Right lobe of liver (tissue), 6 donors: ENCODE measurements around the gene NEURL4. TPM values are rescaled to one million over a fixed set of nuclear protein-coding genes. Genes with fewer than 3 reads are reported as not detected.

Experiments used
- ATAC-seq, 4 donors: fragments of 200-7000 bp; cut with Tn5 transposase; one replicate each; pipeline ENCODE4 v1.9.1; 2020; ENCODE audit warnings: mild to moderate bottlenecking in 4 of 4, moderate library complexity in 4 of 4
- DNase-seq, 3 donors: peaks; one replicate each; pipeline ENCODE4 v3.0.0-alpha.2; 2020
- H3K27ac ChIP-seq, 3 donors: fragments of 200-600 bp; one replicate each; pipeline ENCODE4 v1.8.0; 2022
- H3K27me3 ChIP-seq, 2 donors: fragments of 200-600 bp; one replicate each; pipeline ENCODE4 v1.8.0; 2022
- H3K36me3 ChIP-seq, 4 donors: fragments of 200-600 bp; sonication (generic) in 1 of 4; one replicate each; pipeline versions ENCODE4 v1.5.1 to v1.8.0; 2017 to 2022; ENCODE audit warnings: control low read depth in 1 of 4
- H3K4me1 ChIP-seq, 4 donors: fragments of 200-600 bp; sonication (generic) in 1 of 4; one replicate each; pipeline versions ENCODE4 v1.5.1 to v1.8.0; 2017 to 2022; ENCODE audit warnings: control low read depth in 1 of 4
- H3K4me3 ChIP-seq, 3 donors: fragments of 200-600 bp; one replicate each; pipeline ENCODE4 v1.8.0; 2022
- H3K9me3 ChIP-seq, 4 donors: fragments of 200-600 bp; sonication (generic) in 1 of 4; one replicate each; pipeline versions ENCODE4 v1.5.1 to v1.8.0; 2017 to 2022; ENCODE audit warnings: control low read depth in 1 of 4
- CTCF ChIP-seq, 4 donors: fragments of 200-600 bp in 3 of 4; fragments of 450-650 bp in 1 of 4; IDR thresholded peaks; one replicate each; pipeline versions ENCODE4 v1.5.1 to v1.8.0; 2016 to 2022; ENCODE audit warnings: antibody characterized with exemption in 4 of 4, mild to moderate bottlenecking in 2 of 4
- POLR2A ChIP-seq: fragments of 450-650 bp; IDR thresholded peaks from one replicate; pipeline ENCODE4 v1.6.1; 2017; ENCODE audit warnings: antibody characterized with exemption, mild to moderate bottlenecking
- WGBS: methylation state at CpG from one replicate; pipeline ENCODE4 v1.1.6; 2018; ENCODE audit warnings: low coverage, low lambda C conversion rate; ENCODE audit not compliant: insufficient coverage; ENCODE audit errors: missing lambda C conversion rate; 5-methylcytosine and 5-hydroxymethylcytosine counted together
- intact Hi-C, 2 donors: fragments of 100-400 bp; cut with DNase I; formaldehyde crosslinking; loops; one replicate each; pipeline versions ENCODE4 v1.11.2 to v1.14.1; 2022
- total RNA-seq, 6 experiments: library from RNA; depleted of rRNA in 2 of 6; stranded (reverse); fragments of >200 nt in 2 of 6; fragmentation: NEBNext Ultra II Directional in 3 of 6; extraction: Animal tissue kit (Norgen Biotek cat#: 25700) in 3 of 6; gene quantifications; one replicate each; pipeline versions ENCODE4 v1.1.0 to v1.2.4, GENCODE V29; 2016 to 2023
- donor health status: DM: no; HTN: yes; CAD: no.
- donor health status: DM: no; HTN: no; CAD: no.
- donor health status: DM: no; HTN: no; CAD: no.
- donor health status: DM: no; HTN: yes; CAD: no.
- donor health status: DM: no; HTN: yes; CAD: no.

NEURL4 gene
- total RNA-seq, 6 experiments from 2014 or later: 4.2 to 22.1 (median 10.8) TPM

DNA sequence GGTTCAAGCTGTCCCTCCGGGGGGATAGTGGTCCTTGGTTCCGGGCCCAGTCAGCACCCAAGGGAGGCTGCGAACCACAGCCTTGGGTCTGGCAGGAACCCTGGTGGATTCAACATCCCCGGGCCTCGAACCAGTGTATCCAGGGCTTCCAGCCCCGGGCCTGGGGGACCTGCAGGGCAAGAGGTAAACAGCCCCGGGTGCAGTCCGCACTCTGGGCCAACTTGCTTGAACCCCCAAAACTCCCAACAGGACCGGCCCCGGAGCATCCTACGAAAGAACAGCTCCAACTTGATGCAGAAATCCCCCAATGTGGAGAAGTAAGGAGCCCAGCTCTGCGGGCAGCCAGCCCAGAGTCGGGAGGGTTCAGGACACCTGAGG, 1.5 kb upstream of the NEURL4 start:
- intact Hi-C loops: no loop called here
- Histone ChIP-seq H3K27me3 (no peaks in the 10 kb centered on the region), H3K9me3 (no peaks in the 10 kb centered on the region), H3K27ac (peak overlapping the region in 2 of 3 donors; percentile 79 to 92), H3K4me3 (peak overlapping the region; percentile 98 to 100 (median 99)), H3K4me1 (peaks cover 0 to 14% (median 3%) of the 10 kb centered on the region in 4 donors), H3K36me3 (no peaks in the 10 kb centered on the region)
- TF ChIP-seq CTCF (IDR thresholded peaks at IDR 0.05) (no peak), POLR2A (no peak)
- DNase-seq: no peak
- ATAC-seq: no peak
- WGBS: 86% methylated on average over 5 of the region's 13 CpGs

- Histone ChIP-seq H3K9me3 (no peaks in the 10 kb centered on the region), H3K27me3 (no peaks in the 10 kb centered on the region), H3K4me1 (peaks cover 0 to 14% (median 3%) of the 10 kb centered on the region in 4 donors), H3K4me3 (peak overlapping the region; percentile 98 to 100 (median 99)), H3K36me3 (no peaks in the 10 kb centered on the region), H3K27ac (peak overlapping the region; percentile 76 to 92 (median 79))
- intact Hi-C loops: no loop called here
- WGBS: 0% methylated on average over 4 of the region's 34 CpGs
- DNase-seq: peak; percentile 76 to 82 (median 78)
- no peak for TF ChIP-seq CTCF (IDR thresholded peaks at IDR 0.05)
- TF ChIP-seq POLR2A: no peak
- ATAC-seq: peak; percentile 59 to 69 (median 63)
Observed at GRCh38 chr17:7329997-7330637, 982 bp upstream of the NEURL4 start.

GRCh38 chr17:7329374-7329996, 350 bp upstream of the NEURL4 start:
- Histone ChIP-seq H3K4me3 (peak overlapping the region; percentile 98 to 100 (median 99)), H3K4me1 (peaks cover 0 to 14% (median 3%) of the 10 kb centered on the region in 4 donors), H3K27me3 (no peaks in the 10 kb centered on the region), H3K27ac (peak overlapping the region; percentile 76 to 92 (median 79)), H3K9me3 (no peaks in the 10 kb centered on the region), H3K36me3 (peaks cover 0 to 2% (median 0%) of the 10 kb centered on the region in 4 donors)
- WGBS: 0% methylated on average over 10 of the region's 43 CpGs
- intact Hi-C loops: no loop called here
- TF ChIP-seq CTCF (IDR thresholded peaks at IDR 0.05): no peak
- peak; percentile 47 for TF ChIP-seq POLR2A
- peak; percentile 96 to 98 (median 98) for DNase-seq
- peak; percentile 85 to 90 (median 90) for ATAC-seq

DNA sequence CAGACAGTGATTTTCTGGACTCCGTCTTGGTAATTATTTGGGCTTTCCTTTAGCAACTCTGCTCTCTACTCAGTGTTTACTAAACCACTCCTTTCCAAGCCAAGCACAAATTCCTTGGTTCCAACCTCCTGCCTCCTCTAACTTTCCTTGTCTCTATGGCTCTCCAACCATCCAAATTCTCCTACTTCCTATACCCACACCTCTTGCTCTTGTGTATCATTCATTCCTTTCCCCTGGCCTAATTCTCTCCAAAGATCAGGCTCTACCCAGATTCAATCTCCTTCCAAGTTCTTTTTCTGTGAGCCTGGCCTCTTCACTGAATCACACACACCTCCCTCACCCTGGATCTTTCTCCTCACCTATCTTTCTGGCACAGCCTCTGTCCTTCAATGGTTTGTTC, 1.1 kb downstream of the NEURL4 start:
- ATAC-seq (no peak), DNase-seq (no peak)
- 100% methylated on average over 1 of the region's 1 CpG for WGBS
- Histone ChIP-seq H3K27ac (no peak overlapping the region), H3K4me3 (peak overlapping the region in 1 of 3 donors; percentile 100), H3K9me3 (no peaks in the 10 kb centered on the region), H3K4me1 (peaks cover 0 to 14% (median 3%) of the 10 kb centered on the region in 4 donors), H3K27me3 (no peaks in the 10 kb centered on the region), H3K36me3 (peaks cover 0 to 16% (median 5%) of the 10 kb centered on the region in 4 donors)
- intact Hi-C loops: no loop called here
- TF ChIP-seq POLR2A (no peak), CTCF (IDR thresholded peaks at IDR 0.05) (no peak)
